Naive thymus-derived CD4-positive, alpha-beta T cell (primary cell): Measurements from ENCODE around the gene SIGLEC8. TPM values are rescaled to one million over a fixed set of nuclear protein-coding genes. Genes with fewer than 3 reads are reported as not detected.
"Not testable (repeated sequence)": the region's sequence is repeated elsewhere in the genome, so short reads cannot be mapped to it uniquely, and the experiment has no call there.

Source experiments
- ATAC-seq: fragments of 150-1000 bp; cut with Tn5 transposase; 2 replicates; pipeline ENCODE4 v1.10.0; 2021; ENCODE audit warnings: mild to moderate bottlenecking, moderate library complexity
- CTCF ChIA-PET: fragments of 350-600 bp; sonication (Branson Sonifier 250); formaldehyde crosslinking; loops from one replicate; lab custom pipeline; 2021; ENCODE audit warnings: antibody characterized with exemption; lab: Charles Lee
- POLR2A ChIA-PET: fragments of 350-600 bp; sonication (Branson Sonifier 250); formaldehyde crosslinking; loops from one replicate; lab custom pipeline; 2021; ENCODE audit warnings: antibody characterized with exemption, inconsistent platforms; lab: Charles Lee
- DNase-seq, 9 donors: peaks; one replicate each; pipeline versions ENCODE4 v3.0.0 to v3.0.0-alpha.2; 2020 to 2022; ENCODE audit warnings: mixed read lengths in 1 of 9
- H3K27ac ChIP-seq: one replicate; pipeline ENCODE4 v1.7.0; 2013; ENCODE audit warnings: mild to moderate bottlenecking, low read depth, low read length, moderate library complexity
- H3K27me3 ChIP-seq, 2 donors: one replicate each; pipeline ENCODE4 v1.7.0; 2013; ENCODE audit warnings: low read length in 2 of 2, mild to moderate bottlenecking in 2 of 2, moderate library complexity in 2 of 2; ENCODE audit not compliant: control insufficient read depth in 2 of 2, insufficient read depth in 2 of 2
- H3K36me3 ChIP-seq, 3 experiments: 1 replicate in 2 of 3; 2 replicates in 1 of 3; pipeline ENCODE4 v1.7.0; 2013; ENCODE audit warnings: low read length in 3 of 3, mild to moderate bottlenecking in 3 of 3, moderate library complexity in 1 of 3; ENCODE audit not compliant: insufficient read depth in 3 of 3, control insufficient read depth in 2 of 3
- H3K4me1 ChIP-seq, 2 donors: one replicate each; pipeline ENCODE4 v1.7.0; 2013; ENCODE audit warnings: low read length in 2 of 2, mild to moderate bottlenecking in 2 of 2, moderate library complexity in 1 of 2; ENCODE audit not compliant: control insufficient read depth in 2 of 2, insufficient read depth in 2 of 2
- H3K4me3 ChIP-seq: 2 replicates; pipeline ENCODE4 v1.7.0; 2013; ENCODE audit warnings: mild to moderate bottlenecking, low read length
- H3K9me3 ChIP-seq, 3 experiments: 1 replicate in 2 of 3; 2 replicates in 1 of 3; pipeline ENCODE4 v1.7.0; 2013; ENCODE audit warnings: low read length in 3 of 3; ENCODE audit not compliant: control insufficient read depth in 2 of 3
- H3K27ac Mint-ChIP-seq, 9 donors: one replicate each; pipeline ENCODE4 v1.8.0; 2020 to 2022; ENCODE audit warnings: mixed read lengths in 9 of 9, mild to moderate bottlenecking in 8 of 9, moderate library complexity in 5 of 9, inconsistent platforms in 2 of 9
- H3K27me3 Mint-ChIP-seq, 5 donors: one replicate each; pipeline ENCODE4 v1.8.0; 2021 to 2022; ENCODE audit warnings: mixed read lengths in 5 of 5, mild to moderate bottlenecking in 1 of 5
- H3K36me3 Mint-ChIP-seq, 5 donors: one replicate each; pipeline ENCODE4 v1.8.0; 2020 to 2022; ENCODE audit warnings: mixed read lengths in 5 of 5, mild to moderate bottlenecking in 3 of 5, inconsistent platforms in 1 of 5
- H3K4me1 Mint-ChIP-seq, 7 donors: one replicate each; pipeline ENCODE4 v1.8.0; 2020 to 2022; ENCODE audit warnings: mixed read lengths in 7 of 7, mild to moderate bottlenecking in 3 of 7, inconsistent platforms in 1 of 7
- H3K4me3 Mint-ChIP-seq, 10 donors: one replicate each; pipeline ENCODE4 v1.8.0; 2020 to 2022; ENCODE audit warnings: mild to moderate bottlenecking in 10 of 10, mixed read lengths in 10 of 10, moderate library complexity in 6 of 10, inconsistent platforms in 2 of 10
- H3K9me3 Mint-ChIP-seq, 11 donors: one replicate each; pipeline ENCODE4 v1.8.0; 2020 to 2022; ENCODE audit warnings: mixed read lengths in 11 of 11, mild to moderate bottlenecking in 4 of 11, inconsistent platforms in 1 of 11, moderate library complexity in 1 of 11
- intact Hi-C, 2 donors: fragments of 100-400 bp; cut with micrococcal nuclease; formaldehyde crosslinking; loops; one replicate each; pipeline ENCODE4 v1.15.1; 2023
- polyA plus RNA-seq, 2 donors: library from polyadenylated mRNA; unstranded; fragments of 300-500 nt; fragmentation: Illumina TruSeq; gene quantifications; one replicate each; pipeline ENCODE4 v1.2.3, GENCODE V29; 2021
- total RNA-seq, 6 experiments: library from RNA in 5 of 6; stranded (reverse) in 5 of 6; gene quantifications; 1 replicate in 5 of 6; 2 replicates in 1 of 6; pipeline ENCODE4 v1.2.3 and lab custom pipeline; 2021 to 2026

SIGLEC8 gene
- total and polyA plus RNA-seq, 7 experiments from 2014 or later = not detected

DNA sequence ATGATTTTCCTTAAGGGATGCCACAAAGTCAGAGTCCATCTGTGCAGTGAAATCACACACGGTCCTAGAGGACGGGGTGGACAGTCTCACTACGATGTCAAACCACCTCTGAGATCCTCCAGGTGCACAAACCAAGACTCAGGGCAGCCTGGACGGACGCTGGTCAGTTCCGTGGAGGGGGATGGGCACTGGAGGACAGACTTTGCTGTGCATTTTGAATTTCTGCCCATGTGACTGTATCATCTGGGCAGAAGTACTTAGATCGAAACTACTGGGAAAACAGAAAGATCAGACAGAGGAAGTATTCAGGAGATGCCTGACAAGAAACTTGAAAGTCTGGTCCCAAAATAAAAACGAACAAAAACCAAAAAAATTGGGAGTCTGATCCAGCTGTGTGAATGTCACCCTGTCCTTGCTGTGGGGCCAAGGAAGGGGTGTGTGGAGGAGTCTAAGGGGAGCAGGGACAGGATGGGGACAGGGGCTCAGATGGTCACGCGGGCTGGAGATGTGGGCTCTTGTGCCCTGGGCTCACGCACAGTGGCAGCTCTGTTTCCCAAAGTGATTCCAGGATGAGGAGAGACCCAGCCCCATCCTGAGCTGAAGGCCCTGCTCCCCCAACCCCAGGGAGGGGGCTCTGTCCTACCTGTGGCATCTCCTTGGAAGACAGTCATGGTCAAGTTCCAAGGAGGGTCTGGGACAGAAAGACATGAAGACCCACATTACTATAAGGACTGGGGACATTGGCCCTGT lies 1.5 kb downstream of the SIGLEC8 start:
- CTCF ChIA-PET = interaction anchor here (0.5 kb wide), 1 partner anchor 52 kb away, joined by 3 read pairs; no protein-coding TSS in a partner anchor

DNA sequence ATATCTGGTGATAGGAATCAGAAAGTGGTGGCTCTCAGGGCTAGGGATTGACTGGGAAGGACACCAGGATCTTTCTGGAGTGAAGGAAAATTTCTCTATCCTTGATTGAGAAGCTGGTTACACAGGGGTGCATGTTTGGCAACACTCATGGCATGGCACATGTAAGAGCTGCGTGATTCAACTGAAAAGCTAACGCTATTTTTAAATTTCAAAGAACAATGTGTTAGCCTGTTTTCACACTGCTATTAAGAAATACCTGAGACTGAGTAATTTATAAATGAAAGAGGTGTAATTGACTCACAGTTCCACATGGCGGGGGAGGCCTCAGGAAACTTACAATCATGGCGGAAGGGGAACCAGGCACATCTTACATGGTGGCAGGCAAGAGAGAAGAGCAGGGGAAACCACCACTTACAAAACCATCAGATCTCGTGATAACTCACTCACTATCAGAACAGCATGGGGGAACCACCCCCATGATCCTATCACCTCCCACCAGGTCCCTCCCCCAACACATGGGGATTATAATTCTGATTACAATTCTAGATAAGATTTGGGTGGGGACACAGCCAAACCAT lies 7.4 kb downstream of the SIGLEC8 start:
- ATAC-seq = no peak
- Mint-ChIP-seq H3K9me3 (peaks cover 0 to 15% (median 6%) of the 10 kb centered on the region in 11 donors), H3K36me3 (peaks cover 0 to 11% (median 4%) of the 10 kb centered on the region in 5 donors), H3K27ac (no peak overlapping the region), H3K4me3 (no peak overlapping the region), H3K27me3 (peaks cover 0 to 25% (median 0%) of the 10 kb centered on the region in 5 donors), H3K4me1 (peaks cover 12 to 24% (median 19%) of the 10 kb centered on the region in 7 donors)
- intact Hi-C loops = no loop called here
- DNase-seq = no peak
- Histone ChIP-seq H3K9me3 (peaks cover 0 to 7% (median 0%) of the 10 kb centered on the region in 3 experiments), H3K27me3 (no peaks in the 10 kb centered on the region), H3K4me3 (no peak overlapping the region), H3K27ac (no peak overlapping the region), H3K4me1 (peaks cover 9 to 16% of the 10 kb centered on the region in 2 donors), H3K36me3 (no peaks in the 10 kb centered on the region)
- ChIA-PET CTCF (interaction anchor here (1.0 kb wide), 1 partner anchor 9 kb away, joined by 3 read pairs; no protein-coding TSS in a partner anchor), POLR2A (no interaction called here)

More for the DNA sequence above, 1.5 kb downstream of the SIGLEC8 start:
- ATAC-seq (no peak), DNase-seq (no peak)
- Mint-ChIP-seq H3K27me3 (peaks cover 11 to 22% (median 17%) of the 10 kb centered on the region in 5 donors), H3K9me3 (peaks cover 0 to 3% (median 0%) of the 10 kb centered on the region in 11 donors), H3K4me3 (no peak overlapping the region), H3K4me1 (peaks cover 0 to 4% (median 0%) of the 10 kb centered on the region in 7 donors), H3K36me3 (no peaks in the 10 kb centered on the region), H3K27ac (no peak overlapping the region)
- no peaks in the 10 kb centered on the region for H3K4me1 ChIP-seq
- H3K9me3 ChIP-seq = no peaks in the 10 kb centered on the region
- H3K4me3 ChIP-seq = no peak overlapping the region
- no peaks in the 10 kb centered on the region for H3K36me3 ChIP-seq
- H3K27me3 ChIP-seq = no peaks in the 10 kb centered on the region
- intact Hi-C loops = no loop called here
- H3K27ac ChIP-seq = no peak overlapping the region
- POLR2A ChIA-PET = no interaction called here

DNA sequence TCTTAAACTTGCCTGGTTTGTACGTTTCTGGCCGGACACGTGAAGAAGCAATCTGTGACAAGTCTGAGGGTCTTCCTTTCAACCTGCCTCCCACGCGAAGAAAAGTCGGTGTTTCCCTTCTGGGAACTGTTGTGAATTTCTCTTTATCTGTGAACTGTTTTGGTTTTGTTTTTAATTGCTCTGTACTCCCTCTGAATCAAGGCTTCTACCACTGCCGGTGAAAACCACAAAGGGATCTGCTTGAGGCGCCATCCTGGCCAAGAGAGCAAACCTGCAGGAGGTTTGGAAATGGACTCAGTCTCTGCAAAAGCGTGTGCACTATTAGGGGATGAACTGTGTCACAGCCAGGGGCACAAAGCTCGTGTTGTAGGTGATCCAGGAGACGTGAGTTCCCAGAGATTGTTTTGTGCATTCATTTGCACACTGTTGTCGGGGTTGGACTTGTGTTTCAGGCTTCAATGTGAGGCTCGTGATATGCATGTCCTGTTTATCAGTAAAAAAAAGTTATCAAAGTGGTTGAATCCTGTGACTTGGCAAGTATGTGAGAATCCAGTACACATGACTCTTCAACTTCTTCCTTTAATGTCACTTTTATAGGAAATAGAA lies 9.7 kb downstream of the SIGLEC8 start:
- no peaks in the 10 kb centered on the region for H3K27me3 ChIP-seq
- ATAC-seq = peak; percentile 20

DNA sequence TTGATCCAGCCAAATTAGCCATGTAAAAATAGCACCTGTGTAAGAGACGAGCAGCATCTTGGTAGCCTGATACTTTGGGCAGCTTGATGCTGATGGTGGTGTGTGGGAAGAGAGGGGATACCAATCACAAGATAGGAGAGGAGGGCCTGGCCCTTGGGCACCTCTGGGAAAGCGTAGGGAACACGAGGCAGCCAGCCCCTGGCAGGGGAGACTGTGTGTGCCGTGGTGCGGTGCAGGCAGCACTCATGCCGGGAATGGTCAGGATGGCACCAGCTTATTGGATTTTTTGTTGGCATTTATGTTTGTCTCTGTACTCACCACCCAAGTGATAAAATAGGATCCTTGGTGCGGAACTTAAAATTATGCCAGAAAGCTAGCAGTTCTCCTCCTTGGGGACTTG lies 10.2 kb downstream of the SIGLEC8 start:
- no peak for DNase-seq
- H3K27ac Mint-ChIP-seq = peak overlapping the region in 8 of 9 donors; percentile 3 to 86 (median 69)
- H3K4me3 Mint-ChIP-seq = peak overlapping the region; percentile 58 to 78 (median 67)
- H3K4me1 ChIP-seq = peaks cover 9 to 16% of the 10 kb centered on the region in 2 donors
- no peaks in the 10 kb centered on the region for H3K27me3 ChIP-seq
- no peak overlapping the region for H3K27ac ChIP-seq
- no peak for ATAC-seq
- peaks cover 12 to 25% (median 19%) of the 10 kb centered on the region in 7 donors for H3K4me1 Mint-ChIP-seq
- no peaks in the 10 kb centered on the region for H3K36me3 ChIP-seq
- peaks cover 0 to 19% (median 6%) of the 10 kb centered on the region in 11 donors for H3K9me3 Mint-ChIP-seq
- H3K27me3 Mint-ChIP-seq = peaks cover 0 to 44% (median 0%) of the 10 kb centered on the region in 5 donors
- intact Hi-C loops = no loop called here
- ChIA-PET CTCF (interaction anchor here (0.8 to 1.3 kb wide), 2 partner anchors 11 to 21 kb away, joined by 3 to 6 read pairs; no protein-coding TSS in a partner anchor), POLR2A (no interaction called here)
- peak overlapping the region; percentile 21 for H3K4me3 ChIP-seq
- peaks cover 0 to 11% (median 4%) of the 10 kb centered on the region in 5 donors for H3K36me3 Mint-ChIP-seq
- peaks cover 0 to 7% (median 0%) of the 10 kb centered on the region in 3 experiments for H3K9me3 ChIP-seq

More for the DNA sequence above, 9.7 kb downstream of the SIGLEC8 start:
- H3K27me3 Mint-ChIP-seq = peaks cover 0 to 40% (median 0%) of the 10 kb centered on the region in 5 donors
- intact Hi-C loops = no loop called here
- H3K4me3 ChIP-seq = peak overlapping the region; percentile 21
- peak overlapping the region in 8 of 9 donors; percentile 10 to 86 (median 69) for H3K27ac Mint-ChIP-seq
- DNase-seq = peak in 3 of 9 donors; percentile 5 to 42 (median 11)
- peaks cover 9 to 16% of the 10 kb centered on the region in 2 donors for H3K4me1 ChIP-seq
- POLR2A ChIA-PET = no interaction called here
- peaks cover 0 to 7% (median 0%) of the 10 kb centered on the region in 3 experiments for H3K9me3 ChIP-seq
- CTCF ChIA-PET = interaction anchor here (1.3 kb wide), 1 partner anchor 12 kb away, joined by 6 read pairs; no protein-coding TSS in a partner anchor
- H3K4me1 Mint-ChIP-seq = peaks cover 12 to 24% (median 19%) of the 10 kb centered on the region in 7 donors
- H3K9me3 Mint-ChIP-seq = peaks cover 0 to 19% (median 6%) of the 10 kb centered on the region in 11 donors
- no peaks in the 10 kb centered on the region for H3K36me3 ChIP-seq
- H3K4me3 Mint-ChIP-seq = peak overlapping the region; percentile 58 to 78 (median 67)
- H3K27ac ChIP-seq = no peak overlapping the region
- peaks cover 0 to 11% (median 4%) of the 10 kb centered on the region in 5 donors for H3K36me3 Mint-ChIP-seq

DNA sequence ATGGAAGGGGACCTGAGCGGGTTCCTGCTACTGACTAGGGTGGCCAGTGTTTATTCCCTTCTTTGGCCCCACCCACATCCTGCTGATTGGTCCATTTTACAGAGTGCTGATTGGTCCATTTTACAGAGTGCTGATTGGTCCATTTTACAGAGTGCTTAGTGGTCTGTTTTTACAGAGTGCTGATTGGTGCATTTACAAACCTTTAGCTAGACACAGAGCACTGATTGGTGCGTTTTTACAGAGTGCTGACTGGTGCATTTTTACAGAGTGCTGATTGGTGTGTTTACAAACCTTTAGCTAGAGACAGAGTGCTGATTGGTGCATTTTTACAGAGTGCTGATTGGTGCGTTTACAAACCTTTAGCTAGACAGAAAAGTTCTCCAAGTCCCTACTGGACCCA lies 10.7 kb downstream of the SIGLEC8 start:
- H3K4me1 Mint-ChIP-seq = peaks cover 15 to 30% (median 22%) of the 10 kb centered on the region in 7 donors
- H3K4me3 ChIP-seq, H3K27ac ChIP-seq, POLR2A ChIA-PET, H3K36me3 ChIP-seq, H3K9me3 ChIP-seq, ATAC-seq, DNase-seq, H3K27me3 ChIP-seq, intact Hi-C loops: not testable (repeated sequence)
- H3K27ac Mint-ChIP-seq = peak overlapping the region in 2 of 9 donors; percentile 67 to 86
- H3K36me3 Mint-ChIP-seq = peaks cover 0 to 11% (median 4%) of the 10 kb centered on the region in 5 donors
- H3K27me3 Mint-ChIP-seq = peaks cover 0 to 49% (median 0%) of the 10 kb centered on the region in 5 donors
- peaks cover 10 to 17% of the 10 kb centered on the region in 2 donors for H3K4me1 ChIP-seq
- H3K9me3 Mint-ChIP-seq = peaks cover 0 to 19% (median 6%) of the 10 kb centered on the region in 11 donors
- H3K4me3 Mint-ChIP-seq = peak overlapping the region in 5 of 10 donors; percentile 58 to 73 (median 71)
- CTCF ChIA-PET = interaction anchor here (0.8 to 1.3 kb wide), 2 partner anchors 11 to 21 kb away, joined by 3 to 6 read pairs; no protein-coding TSS in a partner anchor
